Measurements from ENCODE around the gene FGF2.

- no peak for TF ChIP-seq CTCF (IDR thresholded peaks at IDR 0.05; ENCODE audit: low read depth, low read length, missing input control)
- no peak for TF ChIP-seq RXRA (IDR thresholded peaks at IDR 0.05)
- TF ChIP-seq, protein P1, sequence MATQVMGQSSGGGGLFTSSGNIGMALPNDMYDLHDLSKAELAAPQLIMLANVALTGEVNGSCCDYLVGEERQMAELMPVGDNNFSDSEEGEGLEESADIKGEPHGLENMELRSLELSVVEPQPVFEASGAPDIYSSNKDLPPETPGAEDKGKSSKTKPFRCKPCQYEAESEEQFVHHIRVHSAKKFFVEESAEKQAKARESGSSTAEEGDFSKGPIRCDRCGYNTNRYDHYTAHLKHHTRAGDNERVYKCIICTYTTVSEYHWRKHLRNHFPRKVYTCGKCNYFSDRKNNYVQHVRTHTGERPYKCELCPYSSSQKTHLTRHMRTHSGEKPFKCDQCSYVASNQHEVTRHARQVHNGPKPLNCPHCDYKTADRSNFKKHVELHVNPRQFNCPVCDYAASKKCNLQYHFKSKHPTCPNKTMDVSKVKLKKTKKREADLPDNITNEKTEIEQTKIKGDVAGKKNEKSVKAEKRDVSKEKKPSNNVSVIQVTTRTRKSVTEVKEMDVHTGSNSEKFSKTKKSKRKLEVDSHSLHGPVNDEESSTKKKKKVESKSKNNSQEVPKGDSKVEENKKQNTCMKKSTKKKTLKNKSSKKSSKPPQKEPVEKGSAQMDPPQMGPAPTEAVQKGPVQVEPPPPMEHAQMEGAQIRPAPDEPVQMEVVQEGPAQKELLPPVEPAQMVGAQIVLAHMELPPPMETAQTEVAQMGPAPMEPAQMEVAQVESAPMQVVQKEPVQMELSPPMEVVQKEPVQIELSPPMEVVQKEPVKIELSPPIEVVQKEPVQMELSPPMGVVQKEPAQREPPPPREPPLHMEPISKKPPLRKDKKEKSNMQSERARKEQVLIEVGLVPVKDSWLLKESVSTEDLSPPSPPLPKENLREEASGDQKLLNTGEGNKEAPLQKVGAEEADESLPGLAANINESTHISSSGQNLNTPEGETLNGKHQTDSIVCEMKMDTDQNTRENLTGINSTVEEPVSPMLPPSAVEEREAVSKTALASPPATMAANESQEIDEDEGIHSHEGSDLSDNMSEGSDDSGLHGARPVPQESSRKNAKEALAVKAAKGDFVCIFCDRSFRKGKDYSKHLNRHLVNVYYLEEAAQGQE (IDR thresholded peaks at IDR 0.05): no peak
- TF ChIP-seq MAX (IDR thresholded peaks at IDR 0.05): no peak
- no peak for TF ChIP-seq GABPA (IDR thresholded peaks at IDR 0.05 in 1 of 2, conservative IDR thresholded peaks at IDR 0.05 in 1 of 2)
- TF ChIP-seq FOXA2 (IDR thresholded peaks at IDR 0.05): no peak
- no peak for TF ChIP-seq RAD21 (IDR thresholded peaks at IDR 0.05)
- TF ChIP-seq SP1 (IDR thresholded peaks at IDR 0.05): no peak
- no peak for TF ChIP-seq ATF3 (IDR thresholded peaks at IDR 0.05)
- no peak for TF ChIP-seq TAF1 (conservative IDR thresholded peaks at IDR 0.05)
- TF ChIP-seq NR2F2 (IDR thresholded peaks at IDR 0.05): no peak
Measured at GRCh38 chr4:122908223-122908622, 81.6 kb downstream of the FGF2 start.

Measured in liver (tissue), 3 donors.